Mesendoderm (in vitro differentiated cells): Measurements from ENCODE around the gene RBM48. TPM values are rescaled to one million over a fixed set of nuclear protein-coding genes. Genes with fewer than 3 reads are reported as not detected.
"Not testable (repeated sequence)": the region's sequence is repeated elsewhere in the genome, so short reads cannot be mapped to it uniquely, and the experiment has no call there.

ENCODE experiments used
- DNase-seq: peaks from one replicate; pipeline ENCODE4 v3.0.0; 2013
- H2AK5ac ChIP-seq: 2 replicates; pipeline ENCODE4 v1.6.1; 2013; ENCODE audit warnings: low read length, inconsistent platforms
- H2BK120ac ChIP-seq: 2 replicates; pipeline ENCODE4 v1.6.1; 2013; ENCODE audit warnings: low read depth, mild to moderate bottlenecking, low read length, moderate library complexity, mixed read lengths
- H2BK15ac ChIP-seq: replicated peaks from 2 replicates; pipeline ENCODE4 v1.6.1; 2013; ENCODE audit warnings: low read depth, mild to moderate bottlenecking, moderate library complexity
- H2BK5ac ChIP-seq: 2 replicates; pipeline ENCODE4 v1.6.1; 2013; ENCODE audit warnings: low read length, inconsistent platforms
- H3K18ac ChIP-seq: 2 replicates; pipeline ENCODE4 v1.6.1; 2013; ENCODE audit warnings: mild to moderate bottlenecking, low read length, mixed read lengths
- H3K23ac ChIP-seq: one replicate; pipeline ENCODE4 v1.6.1; 2013; ENCODE audit warnings: low read length
- H3K27ac ChIP-seq: 2 replicates; pipeline ENCODE4 v1.5.1; 2013; ENCODE audit warnings: low read depth, mild to moderate bottlenecking, inconsistent platforms, low read length, moderate library complexity
- H3K27me3 ChIP-seq: 2 replicates; pipeline ENCODE4 v1.6.1; 2013; ENCODE audit warnings: low read length, control low read depth, mild to moderate bottlenecking, inconsistent platforms; ENCODE audit not compliant: insufficient read depth, poor library complexity
- H3K36me3 ChIP-seq: 2 replicates; pipeline ENCODE4 v1.6.1; 2013; ENCODE audit warnings: low read length, inconsistent platforms; ENCODE audit not compliant: control insufficient read depth, insufficient read depth
- H3K4ac ChIP-seq: one replicate; pipeline ENCODE4 v1.6.1; 2013; ENCODE audit warnings: low read depth, mild to moderate bottlenecking, low read length, moderate library complexity
- H3K4me1 ChIP-seq: 2 replicates; pipeline ENCODE4 v1.6.1; 2013; ENCODE audit warnings: low read depth, low read length, inconsistent platforms; ENCODE audit not compliant: control insufficient read depth
- H3K4me2 ChIP-seq: 2 replicates; pipeline ENCODE4 v1.6.1; 2013; ENCODE audit warnings: low read length
- H3K4me3 ChIP-seq: 2 replicates; pipeline ENCODE4 v1.5.1; 2013; ENCODE audit warnings: mild to moderate bottlenecking, low read length
- H3K56ac ChIP-seq: one replicate; pipeline ENCODE4 v1.6.1; 2013; ENCODE audit warnings: low read length
- H3K79me1 ChIP-seq: 2 replicates; pipeline ENCODE4 v1.6.1; 2013; ENCODE audit warnings: low read length, inconsistent platforms
- H3K79me2 ChIP-seq: 2 replicates; pipeline ENCODE4 v1.6.1; 2013; ENCODE audit warnings: mild to moderate bottlenecking, low read length; ENCODE audit not compliant: control insufficient read depth, insufficient read depth
- H3K9ac ChIP-seq: 2 replicates; pipeline ENCODE4 v1.6.1; 2013; ENCODE audit warnings: low read length, inconsistent platforms
- H4K5ac ChIP-seq: one replicate; pipeline ENCODE4 v1.6.1; 2013; ENCODE audit warnings: low read length
- H4K8ac ChIP-seq: one replicate; pipeline ENCODE4 v1.6.1; 2013; ENCODE audit warnings: low read depth, mild to moderate bottlenecking, control low read depth, low read length, moderate library complexity
- WGBS: extraction: QIAGEN DNeasy Blood & Tissue Kit; methylation state at CpG from one replicate; pipeline ENCODE4 v1.1.7; 2013; ENCODE audit warnings: low lambda C conversion rate, missing lambda C conversion rate; ENCODE audit not compliant: insufficient coverage; ENCODE audit errors: extremely low coverage; 5-methylcytosine and 5-hydroxymethylcytosine counted together
- polyA plus RNA-seq, 2 experiments: library from polyadenylated mRNA; stranded (reverse); fragments of 200-250 nt; gene quantifications; one replicate each; pipeline ENCODE4 v1.2.3, GENCODE V29; 2013

Gene RBM48
- 10.8 TPM for polyA plus RNA-seq (2013, experiment 1 of 2)
- 9.8 TPM for polyA plus RNA-seq (2013, experiment 2 of 2)

DNA sequence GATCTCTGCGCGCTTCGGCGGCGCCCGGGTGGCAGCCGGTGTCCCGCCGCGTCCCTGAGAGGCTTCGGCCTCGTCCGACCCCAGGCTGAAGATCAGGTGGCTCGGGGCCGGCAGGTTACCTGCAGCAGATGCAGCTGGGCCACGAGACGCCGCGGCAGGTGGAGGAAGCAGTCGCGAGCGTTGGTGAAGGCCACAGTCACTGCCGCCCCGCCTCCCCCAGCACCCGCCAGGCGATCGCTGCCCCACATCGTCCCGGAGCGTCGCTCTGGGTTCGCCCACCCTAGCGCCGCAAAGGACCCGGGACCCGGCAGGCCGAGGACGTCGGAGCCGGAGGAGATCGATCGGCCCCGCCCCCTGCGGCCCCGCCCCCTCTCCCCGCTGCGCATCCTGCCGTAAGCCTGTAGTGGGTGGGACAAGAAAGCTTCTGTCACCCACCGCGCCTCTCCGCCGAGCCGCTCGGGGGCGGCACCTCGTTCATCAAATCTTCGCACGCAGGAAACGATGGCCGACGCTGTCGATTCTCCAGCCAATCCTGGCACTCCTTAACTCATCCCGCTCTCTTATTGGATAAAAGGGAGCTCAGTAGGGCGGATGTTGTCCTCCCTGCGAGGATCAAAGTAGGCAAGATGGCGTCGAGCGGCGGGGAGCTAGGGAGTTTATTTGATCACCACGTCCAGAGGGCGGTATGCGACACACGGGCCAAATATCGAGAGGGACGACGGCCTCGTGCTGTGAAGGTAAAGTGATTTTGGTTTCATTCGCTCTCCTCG, at the start of gene RBM48, which contains the start of gene PEX1:
RBM48 (plus strand) TSS at position 608 of the 770 bp plus-strand sequence; CDS start at position 627, 19 bp downstream.
PEX1 (minus strand) TSS at position 333 of the 770 bp plus-strand sequence; CDS start at position 248, 85 bp downstream.
- peak within 1 kb of the TSS; percentile 84 for H4K8ac ChIP-seq
- H2BK15ac ChIP-seq, result no peak within 1 kb of the TSS
- H2BK5ac ChIP-seq, result no peak within 1 kb of the TSS
- H3K79me1 ChIP-seq, result no peaks in the 10 kb centered on the region
- H3K27me3 ChIP-seq, result no peaks in the 10 kb centered on the region
- H3K4me1 ChIP-seq, result no peaks in the 10 kb centered on the region
- no peak within 1 kb of the TSS for H3K18ac ChIP-seq
- no peak within 1 kb of the TSS for H3K23ac ChIP-seq
- peaks cover 4% of the 10 kb centered on the region for H3K36me3 ChIP-seq
- peak within 1 kb of the TSS; percentile 30 for H3K27ac ChIP-seq
- no peaks in the 10 kb centered on the region for H3K79me2 ChIP-seq
- no CpG with 5 or more reads among the region's 79 CpGs for WGBS
- H3K4ac ChIP-seq, result no peak within 1 kb of the TSS
- H3K9ac ChIP-seq, result peak within 1 kb of the TSS; percentile 82
- H2BK120ac ChIP-seq, result no peak within 1 kb of the TSS
- H3K56ac ChIP-seq, result peak within 1 kb of the TSS; percentile 94
- no peak within 1 kb of the TSS for H2AK5ac ChIP-seq
- peak within 1 kb of the TSS; percentile 95 for H3K4me2 ChIP-seq
- H3K4me3 ChIP-seq, result peak within 1 kb of the TSS; percentile 90
- peak; percentile 100 for DNase-seq
- H4K5ac ChIP-seq, result no peak within 1 kb of the TSS

- not testable (repeated sequence) for H3K79me1 ChIP-seq, H3K27me3 ChIP-seq, H2BK5ac ChIP-seq, H3K36me3 ChIP-seq, H4K5ac ChIP-seq, H3K4me1 ChIP-seq, H4K8ac ChIP-seq, H3K27ac ChIP-seq, H3K4me2 ChIP-seq, H2AK5ac ChIP-seq, H2BK120ac ChIP-seq, H3K9ac ChIP-seq, DNase-seq, H3K4me3 ChIP-seq, H3K4ac ChIP-seq, H2BK15ac ChIP-seq, H3K56ac ChIP-seq, H3K23ac ChIP-seq, H3K79me2 ChIP-seq, H3K18ac ChIP-seq
- no CpG with 5 or more reads among the region's 4 CpGs for WGBS
Observed at GRCh38 chr7:92479146-92479545, 49.4 kb upstream of the RBM48 start.

DNA sequence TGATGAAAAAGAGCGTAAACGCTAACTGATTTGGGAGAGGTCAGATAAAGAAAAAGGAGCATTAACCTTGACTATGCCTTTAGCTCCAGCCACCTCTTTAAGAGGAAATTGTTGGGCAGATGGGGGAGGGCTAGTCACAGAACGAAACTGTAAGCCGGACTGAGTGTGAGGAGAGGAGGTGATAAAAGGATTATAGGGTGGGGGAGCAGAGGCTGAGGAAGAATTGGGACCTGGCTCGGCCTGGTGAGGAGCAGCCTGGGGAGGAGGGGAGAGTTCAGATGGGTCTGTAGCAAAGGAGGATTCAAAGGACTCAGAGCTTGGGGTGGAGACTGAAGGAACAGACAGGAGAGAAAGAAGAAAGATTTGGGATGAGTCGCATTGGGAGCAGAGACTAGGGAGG, 45.0 kb upstream of the RBM48 start:
- H4K8ac ChIP-seq, H3K4me3 ChIP-seq, H2AK5ac ChIP-seq, H3K79me1 ChIP-seq, H3K36me3 ChIP-seq, H2BK15ac ChIP-seq, H4K5ac ChIP-seq, H2BK120ac ChIP-seq, H3K9ac ChIP-seq, H3K79me2 ChIP-seq, H3K4ac ChIP-seq, H3K27ac ChIP-seq, H3K4me2 ChIP-seq, H3K4me1 ChIP-seq, H3K18ac ChIP-seq, H3K23ac ChIP-seq, H3K56ac ChIP-seq, H2BK5ac ChIP-seq, H3K27me3 ChIP-seq: not testable (repeated sequence)
- WGBS, result no CpG with 5 or more reads among the region's 6 CpGs
- peak; percentile 49 for DNase-seq

DNA sequence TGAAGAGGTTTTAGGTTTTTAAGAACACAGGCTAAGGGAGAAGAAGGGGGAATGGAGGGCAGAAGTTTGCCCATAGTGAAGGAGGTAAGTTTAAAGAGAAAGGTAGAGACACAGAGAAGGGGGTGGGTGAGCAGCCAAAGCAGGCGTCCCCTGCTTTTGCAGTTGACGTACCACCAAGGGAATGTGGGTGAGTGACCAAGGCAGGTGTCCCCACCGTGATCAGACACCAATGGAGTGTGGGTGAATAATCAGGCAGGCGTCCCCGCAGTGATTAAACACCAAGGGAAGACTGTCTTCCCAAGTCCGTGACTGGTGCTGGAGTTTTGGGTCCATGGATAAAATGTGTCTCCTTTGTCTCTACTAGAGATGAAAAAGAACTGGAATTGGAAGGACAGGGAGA, 44.4 kb upstream of the RBM48 start:
- H3K79me1 ChIP-seq, H3K4me2 ChIP-seq, H4K8ac ChIP-seq, H3K18ac ChIP-seq, H2BK5ac ChIP-seq, DNase-seq, H3K36me3 ChIP-seq, H3K4me1 ChIP-seq, H3K79me2 ChIP-seq, H3K4ac ChIP-seq, H2AK5ac ChIP-seq, H3K27ac ChIP-seq, H3K27me3 ChIP-seq, H3K9ac ChIP-seq, H3K23ac ChIP-seq, H3K4me3 ChIP-seq, H2BK120ac ChIP-seq, H4K5ac ChIP-seq, H2BK15ac ChIP-seq: not testable (repeated sequence)
- peak overlapping the region; percentile 3 for H3K56ac ChIP-seq
- WGBS, result no CpG with 5 or more reads among the region's 6 CpGs

DNA sequence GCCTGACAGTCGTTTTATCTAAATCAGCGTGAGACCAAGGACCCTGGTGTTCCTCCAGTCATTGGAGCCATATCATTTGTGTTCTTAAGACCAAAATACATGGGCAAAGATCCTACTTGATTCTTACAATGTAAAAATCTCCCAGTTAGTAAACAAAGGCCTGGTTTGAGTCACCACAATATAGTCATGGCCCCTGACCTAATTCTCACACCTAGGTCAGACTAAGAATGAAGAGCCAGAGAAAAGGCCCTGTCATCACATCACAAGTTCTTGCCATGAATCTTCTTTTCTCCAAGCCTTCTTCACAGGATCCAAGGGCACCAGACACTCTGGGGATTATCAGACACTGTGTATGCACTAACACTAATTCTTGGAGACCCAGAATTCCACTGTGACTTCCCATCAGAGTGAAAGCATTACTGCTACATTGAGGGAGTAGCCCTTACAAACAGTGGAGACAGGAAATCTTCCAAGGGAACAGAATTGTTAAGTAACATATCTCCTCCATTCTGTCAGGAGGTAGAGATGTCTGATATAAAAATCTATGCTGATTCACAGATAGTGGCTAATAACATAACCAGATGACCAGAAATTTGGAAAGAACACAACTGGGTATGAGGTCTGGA, 43.2 kb upstream of the RBM48 start:
- Histone ChIP-seq H3K79me1 (no peaks in the 10 kb centered on the region), H3K9ac (no peak overlapping the region), H2BK5ac (no peak overlapping the region), H3K18ac (no peak overlapping the region), H3K4me1 (peaks cover 2% of the 10 kb centered on the region), H4K8ac (no peak overlapping the region), H4K5ac (no peak overlapping the region), H3K27ac (no peak overlapping the region), H3K56ac (no peak overlapping the region), H2BK120ac (no peak overlapping the region), H3K4ac (no peak overlapping the region), H3K27me3 (no peaks in the 10 kb centered on the region), H3K79me2 (no peaks in the 10 kb centered on the region), H2AK5ac (no peak overlapping the region), H3K36me3 (no peaks in the 10 kb centered on the region), H2BK15ac (no peak overlapping the region), H3K23ac (no peak overlapping the region), H3K4me2 (no peak overlapping the region), H3K4me3 (no peak overlapping the region)
- no peak for DNase-seq
- no CpG with 5 or more reads among the region's 2 CpGs for WGBS
